Measurements from ENCODE around the gene NBDY. TPM values are rescaled to one million over a fixed set of nuclear protein-coding genes. Genes with fewer than 3 reads are reported as not detected.

The NBDY gene
- polyA plus RNA-seq, 1 donor (not counting 4 experiments of a cell fraction or from before 2014, with no cell fraction given) = 41.1 TPM

DNA sequence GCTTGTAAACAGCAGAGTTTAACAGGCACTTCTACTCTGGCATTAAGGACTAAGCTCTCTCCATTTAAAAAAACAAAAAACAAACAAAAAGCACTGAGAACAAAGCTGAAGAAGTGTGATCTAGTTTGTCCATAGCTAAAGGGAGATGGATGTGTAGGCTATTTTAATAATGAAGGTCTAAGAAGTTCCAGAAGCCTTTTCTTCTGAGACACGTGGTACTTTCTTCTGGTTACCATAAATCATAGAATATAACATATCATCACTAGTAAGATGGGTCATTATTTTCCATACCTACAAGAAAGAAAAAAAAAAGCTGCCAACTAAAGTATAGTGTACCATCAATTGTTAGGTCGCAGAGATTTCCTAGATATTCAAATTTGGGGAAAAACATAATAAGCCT, 722 bp upstream of the NBDY start:
- Histone ChIP-seq H4K20me1 (ENCODE audit: control insufficient read depth, extremely low read depth, insufficient read depth, low read length) (no peaks in the 10 kb centered on the region), H3K27ac (ENCODE audit: control insufficient read depth, insufficient read depth, low read length) (no peak overlapping the region), H3K9ac (ENCODE audit: control insufficient read depth, extremely low read depth, insufficient read depth, low read length) (no peak overlapping the region), H3K4me2 (ENCODE audit: control insufficient read depth, extremely low read depth, insufficient read depth, low read depth, low read length) (peak overlapping the region; percentile 66), H3K27me3 (ENCODE audit: control insufficient read depth, extremely low read depth, insufficient read depth, low read length) (no peaks in the 10 kb centered on the region), H3K4me3 (ENCODE audit: control insufficient read depth in 2 of 3, extremely low read depth in 1 of 3, insufficient read depth in 2 of 3, low read depth in 1 of 3, low read length in 3 of 3) (peak overlapping the region; percentile 54 to 86 (median 80)), H3K79me2 (ENCODE audit: control insufficient read depth, insufficient read depth, low read length) (peaks cover 26% of the 10 kb centered on the region), H2AFZ (ENCODE audit: control insufficient read depth, low read length) (peak overlapping the region; percentile 65), H3K9me3 (ENCODE audit: control insufficient read depth, low read depth, low read length) (no peaks in the 10 kb centered on the region), H3K9me1 (ENCODE audit: control insufficient read depth, extremely low read depth, insufficient read depth, low read length) (no peaks in the 10 kb centered on the region), H3K36me3 (ENCODE audit: control insufficient read depth in 2 of 2, extremely low read depth in 1 of 2, insufficient read depth in 2 of 2, low read length in 2 of 2) (no peaks in the 10 kb centered on the region), H3K4me1 (ENCODE audit: control insufficient read depth, extremely low read depth, insufficient read depth, low read length) (no peaks in the 10 kb centered on the region)
- TF ChIP-seq EZH2 (IDR thresholded peaks at IDR 0.05; ENCODE audit: low read length) = no peak
- TF ChIP-seq, protein P1, sequence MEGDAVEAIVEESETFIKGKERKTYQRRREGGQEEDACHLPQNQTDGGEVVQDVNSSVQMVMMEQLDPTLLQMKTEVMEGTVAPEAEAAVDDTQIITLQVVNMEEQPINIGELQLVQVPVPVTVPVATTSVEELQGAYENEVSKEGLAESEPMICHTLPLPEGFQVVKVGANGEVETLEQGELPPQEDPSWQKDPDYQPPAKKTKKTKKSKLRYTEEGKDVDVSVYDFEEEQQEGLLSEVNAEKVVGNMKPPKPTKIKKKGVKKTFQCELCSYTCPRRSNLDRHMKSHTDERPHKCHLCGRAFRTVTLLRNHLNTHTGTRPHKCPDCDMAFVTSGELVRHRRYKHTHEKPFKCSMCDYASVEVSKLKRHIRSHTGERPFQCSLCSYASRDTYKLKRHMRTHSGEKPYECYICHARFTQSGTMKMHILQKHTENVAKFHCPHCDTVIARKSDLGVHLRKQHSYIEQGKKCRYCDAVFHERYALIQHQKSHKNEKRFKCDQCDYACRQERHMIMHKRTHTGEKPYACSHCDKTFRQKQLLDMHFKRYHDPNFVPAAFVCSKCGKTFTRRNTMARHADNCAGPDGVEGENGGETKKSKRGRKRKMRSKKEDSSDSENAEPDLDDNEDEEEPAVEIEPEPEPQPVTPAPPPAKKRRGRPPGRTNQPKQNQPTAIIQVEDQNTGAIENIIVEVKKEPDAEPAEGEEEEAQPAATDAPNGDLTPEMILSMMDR (optimal IDR thresholded peaks at IDR 0.05 in 1 of 3, IDR thresholded peaks at IDR 0.05 in 1 of 3, conservative IDR thresholded peaks at IDR 0.05 in 1 of 3; ENCODE audit: extremely low read depth in 1 of 3, insufficient read depth in 2 of 3, low read length in 3 of 3) = no peak
- FAIRE-seq = no peak
- no peak for DNase-seq (ENCODE audit: low read depth, low spot score)
- dilution Hi-C loops (cut with MboI; ENCODE audit: extremely low pct_ligation_motif_present, low sequenced_read_pairs) = no loop called here

DNA sequence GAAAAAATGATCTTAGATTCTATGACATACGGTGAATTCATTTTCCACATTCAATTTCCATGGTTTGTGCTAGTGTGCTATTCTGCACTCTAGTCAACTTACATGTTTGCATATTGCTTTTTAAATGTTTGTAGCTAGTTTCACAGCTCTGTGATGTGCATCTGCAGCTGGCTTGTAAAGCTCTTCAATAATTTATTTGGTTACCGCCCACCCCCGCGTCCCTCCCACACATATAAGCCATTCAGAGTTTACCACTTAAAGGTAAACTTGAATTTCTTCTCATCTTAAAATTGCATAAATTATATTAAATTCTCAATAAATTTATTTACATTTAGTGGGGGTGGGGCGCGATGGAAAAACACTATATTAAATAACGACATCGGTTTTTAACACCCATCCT, 291 bp upstream of the NBDY start:
- no peak for DNase-seq (ENCODE audit: low read depth, low spot score)

More for the DNA sequence above, 291 bp upstream of the NBDY start:
- dilution Hi-C loops (cut with MboI; ENCODE audit: extremely low pct_ligation_motif_present, low sequenced_read_pairs) = no loop called here
- Histone ChIP-seq H3K36me3 (ENCODE audit: control insufficient read depth in 2 of 2, extremely low read depth in 1 of 2, insufficient read depth in 2 of 2, low read length in 2 of 2) (no peaks in the 10 kb centered on the region), H3K4me3 (ENCODE audit: control insufficient read depth in 2 of 3, extremely low read depth in 1 of 3, insufficient read depth in 2 of 3, low read depth in 1 of 3, low read length in 3 of 3) (peak overlapping the region; percentile 54 to 86 (median 80)), H2AFZ (ENCODE audit: control insufficient read depth, low read length) (peak overlapping the region; percentile 58), H3K9me1 (ENCODE audit: control insufficient read depth, extremely low read depth, insufficient read depth, low read length) (no peaks in the 10 kb centered on the region), H3K27ac (ENCODE audit: control insufficient read depth, insufficient read depth, low read length) (no peak overlapping the region), H3K4me1 (ENCODE audit: control insufficient read depth, extremely low read depth, insufficient read depth, low read length) (no peaks in the 10 kb centered on the region), H3K27me3 (ENCODE audit: control insufficient read depth, extremely low read depth, insufficient read depth, low read length) (no peaks in the 10 kb centered on the region), H3K9ac (ENCODE audit: control insufficient read depth, extremely low read depth, insufficient read depth, low read length) (peak overlapping the region; percentile 71), H4K20me1 (ENCODE audit: control insufficient read depth, extremely low read depth, insufficient read depth, low read length) (no peaks in the 10 kb centered on the region), H3K4me2 (ENCODE audit: control insufficient read depth, extremely low read depth, insufficient read depth, low read depth, low read length) (peak overlapping the region; percentile 66), H3K9me3 (ENCODE audit: control insufficient read depth, low read depth, low read length) (no peaks in the 10 kb centered on the region), H3K79me2 (ENCODE audit: control insufficient read depth, insufficient read depth, low read length) (peaks cover 30% of the 10 kb centered on the region)
- no peak for FAIRE-seq
- TF ChIP-seq, protein P1 (optimal IDR thresholded peaks at IDR 0.05 in 1 of 3, IDR thresholded peaks at IDR 0.05 in 1 of 3, conservative IDR thresholded peaks at IDR 0.05 in 1 of 3; ENCODE audit: extremely low read depth in 1 of 3, insufficient read depth in 2 of 3, low read length in 3 of 3) = no peak
- TF ChIP-seq EZH2 (IDR thresholded peaks at IDR 0.05; ENCODE audit: low read length) = no peak

Measured in keratinocyte (primary cell).